Measurements from ENCODE around the gene RAPGEF2. TPM values are rescaled to one million over a fixed set of nuclear protein-coding genes. Genes with fewer than 3 reads are reported as not detected.

RAPGEF2 gene
- total and polyA plus RNA-seq, 2 of the 8 experiments (the other 6 are each of a cell fraction or from before 2014, with no cell fraction given): 24.4 to 48.6 TPM

- TF ChIP-seq TAF7 (optimal IDR thresholded peaks at IDR 0.05; ENCODE audit: borderline replicate concordance, low read depth, low read length) (no peak), RBBP5 (IDR thresholded peaks at IDR 0.05; ENCODE audit: borderline replicate concordance, low read depth, low read length) (no peak), NRF1 (IDR thresholded peaks at IDR 0.05; ENCODE audit: low read depth, low read length) (no peak), FOSL1 (IDR thresholded peaks at IDR 0.05; ENCODE audit: insufficient read depth, low read depth, low read length) (no peak)
Observed at GRCh38 chr4:159153669-159154068, 50.8 kb downstream of the RAPGEF2 start (continued).

Measured in H1 (cell line).